SU-DHL-6 (cell line): Measurements from ENCODE around the gene GPHN.

ENCODE experiments used
- H2AFZ ChIP-seq: fragments of 200-600 bp; sonication (generic); 2 replicates; pipeline ENCODE4 v1.6.1; 2014; ENCODE audit warnings: low read depth, mild to moderate bottlenecking, moderate library complexity, mixed read lengths, antibody characterized with exemption, low read length; ENCODE audit not compliant: severe bottlenecking
- H3F3A ChIP-seq: fragments of 200-600 bp; shearing (Covaris generic); 2 replicates; pipeline ENCODE4 v1.6.0; 2016; ENCODE audit warnings: antibody characterized with exemption, mild to moderate bottlenecking; ENCODE audit not compliant: insufficient read depth
- H3K27ac ChIP-seq: fragments of 200-600 bp; sonication (generic); 2 replicates; pipeline ENCODE4 v1.5.1; 2016; ENCODE audit warnings: low read depth, mild to moderate bottlenecking, low read length, moderate library complexity, mixed read lengths
- H3K27me3 ChIP-seq: fragments of 200-600 bp; sonication (generic), shearing (Covaris generic); 2 replicates; pipeline ENCODE4 v1.6.0; 2014; ENCODE audit warnings: mild to moderate bottlenecking, low read length
- H3K36me3 ChIP-seq: fragments of 200-600 bp; sonication (generic); 2 replicates; pipeline ENCODE4 v1.6.1; 2014; ENCODE audit warnings: mild to moderate bottlenecking, low read length, mixed read lengths
- H3K4me2 ChIP-seq: fragments of 300-600, 200-600 bp; shearing (Covaris generic), sonication (generic); 2 replicates; pipeline ENCODE4 v1.6.0; 2014; ENCODE audit warnings: low read length, low read depth, mild to moderate bottlenecking; ENCODE audit not compliant: poor library complexity, severe bottlenecking
- H3K4me3 ChIP-seq: fragments of 200-600 bp; sonication (generic); 2 replicates; pipeline ENCODE4 v1.5.1; 2014; ENCODE audit warnings: antibody characterized with exemption, low read length, mild to moderate bottlenecking, mixed read lengths; ENCODE audit not compliant: insufficient read depth, poor library complexity, severe bottlenecking
- H3K79me2 ChIP-seq: fragments of 200-600 bp; sonication (generic); 2 replicates; pipeline ENCODE4 v1.6.1; 2014; ENCODE audit warnings: mild to moderate bottlenecking, low read length, moderate library complexity; ENCODE audit not compliant: insufficient read depth
- H3K9ac ChIP-seq: fragments of 200-600 bp; sonication (generic); 2 replicates; pipeline ENCODE4 v1.7.0; 2014; ENCODE audit warnings: mild to moderate bottlenecking, low read length
- H3K9me2 ChIP-seq: fragments of 200-600 bp; sonication (generic); replicated peaks from 2 replicates; pipeline ENCODE4 v1.6.1; 2014; ENCODE audit warnings: low read length; ENCODE audit not compliant: insufficient read depth
- H3K9me3 ChIP-seq: fragments of 200-600 bp; sonication (generic); 2 replicates; pipeline ENCODE4 v1.6.1; 2014; ENCODE audit warnings: low read length, mixed read lengths; ENCODE audit not compliant: insufficient read depth
- H4K20me1 ChIP-seq: fragments of 200-600 bp; sonication (generic); 2 replicates; pipeline ENCODE4 v1.6.1; 2014; ENCODE audit warnings: low read depth, mild to moderate bottlenecking, antibody characterized with exemption, low read length, moderate library complexity, mixed read lengths
- EZH2phosphoT487 ChIP-seq: fragments of 200-600 bp; sonication (generic), shearing (Covaris generic); conservative IDR thresholded peaks from 2 replicates; pipeline ENCODE4 v1.6.1; 2018; ENCODE audit warnings: mild to moderate bottlenecking, antibody characterized with exemption, low read length, moderate library complexity, mixed read lengths
- TF ChIP-seq, protein P1 (sequence below): fragments of 200-600 bp; sonication (generic); IDR thresholded peaks from one replicate; pipeline ENCODE4 v1.5.1; 2017; ENCODE audit warnings: antibody characterized with exemption, mild to moderate bottlenecking, low read length, moderate library complexity; ENCODE audit not compliant: insufficient read depth, poor library complexity, severe bottlenecking

The GPHN gene

DNA sequence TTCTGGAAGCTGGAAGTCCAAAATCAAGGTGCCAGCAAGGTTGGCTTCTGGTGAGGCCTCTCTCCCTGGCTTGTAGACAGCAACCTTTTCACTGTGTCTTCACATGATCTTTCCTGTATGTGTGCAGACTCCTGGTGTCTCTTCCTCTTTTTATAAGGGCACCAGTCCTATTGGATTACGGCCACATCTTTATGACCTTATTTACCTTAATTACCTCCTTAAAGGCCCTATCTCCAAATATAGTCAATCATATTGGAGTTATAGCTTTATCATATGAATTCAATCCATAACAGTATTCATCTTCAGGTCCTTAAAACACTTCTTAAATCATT, 660.1 kb downstream of the GPHN start:
- Histone ChIP-seq H3K36me3 (no peaks in the 10 kb centered on the region), H3K4me2 (no peak overlapping the region), H2AFZ (no peak overlapping the region), H3K27ac (no peak overlapping the region), H3K9ac (no peak overlapping the region), H3K9me3 (no peaks in the 10 kb centered on the region), H3F3A (no peaks in the 10 kb centered on the region), H3K79me2 (no peaks in the 10 kb centered on the region), H3K4me3 (no peak overlapping the region), H3K9me2 (no peaks in the 10 kb centered on the region), H4K20me1 (no peaks in the 10 kb centered on the region), H3K27me3 (no peaks in the 10 kb centered on the region)
- no peak for TF ChIP-seq EZH2phosphoT487
- TF ChIP-seq, protein P1, sequence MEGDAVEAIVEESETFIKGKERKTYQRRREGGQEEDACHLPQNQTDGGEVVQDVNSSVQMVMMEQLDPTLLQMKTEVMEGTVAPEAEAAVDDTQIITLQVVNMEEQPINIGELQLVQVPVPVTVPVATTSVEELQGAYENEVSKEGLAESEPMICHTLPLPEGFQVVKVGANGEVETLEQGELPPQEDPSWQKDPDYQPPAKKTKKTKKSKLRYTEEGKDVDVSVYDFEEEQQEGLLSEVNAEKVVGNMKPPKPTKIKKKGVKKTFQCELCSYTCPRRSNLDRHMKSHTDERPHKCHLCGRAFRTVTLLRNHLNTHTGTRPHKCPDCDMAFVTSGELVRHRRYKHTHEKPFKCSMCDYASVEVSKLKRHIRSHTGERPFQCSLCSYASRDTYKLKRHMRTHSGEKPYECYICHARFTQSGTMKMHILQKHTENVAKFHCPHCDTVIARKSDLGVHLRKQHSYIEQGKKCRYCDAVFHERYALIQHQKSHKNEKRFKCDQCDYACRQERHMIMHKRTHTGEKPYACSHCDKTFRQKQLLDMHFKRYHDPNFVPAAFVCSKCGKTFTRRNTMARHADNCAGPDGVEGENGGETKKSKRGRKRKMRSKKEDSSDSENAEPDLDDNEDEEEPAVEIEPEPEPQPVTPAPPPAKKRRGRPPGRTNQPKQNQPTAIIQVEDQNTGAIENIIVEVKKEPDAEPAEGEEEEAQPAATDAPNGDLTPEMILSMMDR, result no peak

DNA sequence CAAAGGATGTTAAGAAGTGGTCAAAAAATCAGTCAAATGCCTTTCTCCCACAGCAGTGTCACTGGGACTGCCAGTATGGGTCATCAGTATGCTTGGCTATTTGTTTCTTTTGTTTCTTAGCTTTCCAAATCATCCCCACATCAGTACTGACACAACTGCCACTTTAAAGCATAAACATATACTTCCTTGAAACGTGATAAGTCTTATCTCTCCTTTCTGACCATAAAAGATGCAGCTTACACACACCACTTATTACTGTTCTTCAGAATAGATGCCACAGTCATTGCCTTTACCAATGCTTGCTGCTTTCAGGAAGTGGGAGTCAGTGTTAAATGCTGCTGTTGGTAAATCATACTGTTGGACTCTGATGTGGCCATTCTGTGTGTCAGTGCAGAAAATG, 662.7 kb downstream of the GPHN start:
- Histone ChIP-seq H3K9me2 (no peaks in the 10 kb centered on the region), H3K79me2 (no peaks in the 10 kb centered on the region), H4K20me1 (no peaks in the 10 kb centered on the region), H3K4me3 (no peak overlapping the region), H3K9ac (no peak overlapping the region), H3K4me2 (no peak overlapping the region), H3F3A (no peaks in the 10 kb centered on the region), H3K27ac (no peak overlapping the region), H3K27me3 (no peaks in the 10 kb centered on the region), H3K36me3 (no peaks in the 10 kb centered on the region), H2AFZ (no peak overlapping the region), H3K9me3 (no peaks in the 10 kb centered on the region)
- TF ChIP-seq, protein P1, result no peak
- TF ChIP-seq EZH2phosphoT487, result no peak

DNA sequence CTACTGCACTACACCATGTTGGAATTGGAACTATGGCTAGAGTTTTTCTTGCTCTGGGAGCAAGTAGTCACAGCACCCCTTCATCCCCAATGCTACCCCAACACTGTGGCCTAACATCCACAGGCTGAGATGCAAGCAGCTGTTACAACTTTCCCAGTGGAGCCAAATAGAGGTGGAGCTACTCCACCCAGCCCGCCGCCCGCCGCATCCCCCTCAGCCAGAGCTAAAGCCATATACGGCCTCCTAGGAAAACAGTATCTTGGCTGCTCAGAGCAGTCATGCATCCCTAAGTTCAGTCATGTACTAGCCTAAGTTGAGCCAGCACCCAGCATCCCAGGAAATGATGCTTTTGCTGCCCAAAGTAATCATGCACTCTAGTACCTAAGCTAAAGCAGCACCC, 664.1 kb downstream of the GPHN start:
- Histone ChIP-seq H3F3A (no peaks in the 10 kb centered on the region), H3K9me2 (no peaks in the 10 kb centered on the region), H3K79me2 (no peaks in the 10 kb centered on the region), H3K36me3 (no peaks in the 10 kb centered on the region), H3K9ac (no peak overlapping the region), H2AFZ (no peak overlapping the region), H3K4me3 (no peak overlapping the region), H3K27me3 (no peaks in the 10 kb centered on the region), H4K20me1 (no peaks in the 10 kb centered on the region), H3K4me2 (no peak overlapping the region), H3K9me3 (no peaks in the 10 kb centered on the region), H3K27ac (no peak overlapping the region)
- no peak for TF ChIP-seq EZH2phosphoT487

GRCh38 chr14:67172520-67172919, 664.6 kb downstream of the GPHN start:
- Histone ChIP-seq H3K27me3 (no peaks in the 10 kb centered on the region), H3K79me2 (no peaks in the 10 kb centered on the region), H3F3A (no peaks in the 10 kb centered on the region), H3K36me3 (no peaks in the 10 kb centered on the region), H3K9me2 (no peaks in the 10 kb centered on the region), H3K4me2 (no peak overlapping the region), H4K20me1 (no peaks in the 10 kb centered on the region), H3K27ac (no peak overlapping the region), H2AFZ (no peak overlapping the region), H3K9me3 (no peaks in the 10 kb centered on the region), H3K4me3 (no peak overlapping the region), H3K9ac (no peak overlapping the region)
- TF ChIP-seq, protein P1, result no peak
- no peak for TF ChIP-seq EZH2phosphoT487
